ENCODE results near the gene ISX.
"Not testable (repeated sequence)": the region's sequence is repeated elsewhere in the genome, so short reads cannot be mapped to it uniquely, and the experiment has no call there.

The ISX gene

GRCh38 chr22:35039625-35040024, 26.3 kb upstream of the ISX start:
- H3K4me3 ChIP-seq (ENCODE audit: low read length) = no peak overlapping the region
- no peak overlapping the region for H3K27ac ChIP-seq (ENCODE audit: low read depth, low read length)
- H3K4me1 ChIP-seq (ENCODE audit: control insufficient read depth, insufficient read depth, low read length) = no peaks in the 10 kb centered on the region
- H3K27me3 ChIP-seq (ENCODE audit: control insufficient read depth, insufficient read depth, low read length) = no peaks in the 10 kb centered on the region
- H3K36me3 ChIP-seq (ENCODE audit: control insufficient read depth, insufficient read depth, low read length) = no peaks in the 10 kb centered on the region
- no peak overlapping the region for H3K9ac ChIP-seq (ENCODE audit: low read length)

GRCh38 chr22:35043252-35043933, 22.6 kb upstream of the ISX start:
- H3K27me3 ChIP-seq (ENCODE audit: control insufficient read depth, insufficient read depth, low read length) = no peaks in the 10 kb centered on the region
- H3K4me3 ChIP-seq (ENCODE audit: low read length) = no peak overlapping the region
- H3K9ac ChIP-seq (ENCODE audit: low read length) = no peak overlapping the region
- no peaks in the 10 kb centered on the region for H3K36me3 ChIP-seq (ENCODE audit: control insufficient read depth, insufficient read depth, low read length)
- no peaks in the 10 kb centered on the region for H3K4me1 ChIP-seq (ENCODE audit: control insufficient read depth, insufficient read depth, low read length)
- no peak overlapping the region for H3K27ac ChIP-seq (ENCODE audit: low read depth, low read length)

- no peaks in the 10 kb centered on the region for H3K4me1 ChIP-seq (ENCODE audit: control insufficient read depth, insufficient read depth, low read length)
- H3K27ac ChIP-seq (ENCODE audit: low read depth, low read length) = no peak overlapping the region
- H3K36me3 ChIP-seq (ENCODE audit: control insufficient read depth, insufficient read depth, low read length) = no peaks in the 10 kb centered on the region
- no peak overlapping the region for H3K4me3 ChIP-seq (ENCODE audit: low read length)
- H3K27me3 ChIP-seq (ENCODE audit: control insufficient read depth, insufficient read depth, low read length) = no peaks in the 10 kb centered on the region
- no peak overlapping the region for H3K9ac ChIP-seq (ENCODE audit: low read length)
Measured at GRCh38 chr22:35043934-35044319, 22.0 kb upstream of the ISX start.

GRCh38 chr22:35044607-35045390, 21.2 kb upstream of the ISX start:
- no peak overlapping the region for H3K9ac ChIP-seq (ENCODE audit: low read length)
- H3K4me3 ChIP-seq (ENCODE audit: low read length) = no peak overlapping the region

GRCh38 chr22:35045451-35045850, 20.5 kb upstream of the ISX start:
- no peak overlapping the region for H3K9ac ChIP-seq (ENCODE audit: low read length)
- H3K4me3 ChIP-seq (ENCODE audit: low read length) = no peak overlapping the region
- no peaks in the 10 kb centered on the region for H3K27me3 ChIP-seq (ENCODE audit: control insufficient read depth, insufficient read depth, low read length)
- no peak overlapping the region for H3K27ac ChIP-seq (ENCODE audit: low read depth, low read length)
- H3K36me3 ChIP-seq (ENCODE audit: control insufficient read depth, insufficient read depth, low read length) = no peaks in the 10 kb centered on the region
- H3K4me1 ChIP-seq (ENCODE audit: control insufficient read depth, insufficient read depth, low read length) = no peaks in the 10 kb centered on the region

More at GRCh38 chr22:35044607-35045390, 21.2 kb upstream of the ISX start:
- H3K36me3 ChIP-seq (ENCODE audit: control insufficient read depth, insufficient read depth, low read length) = no peaks in the 10 kb centered on the region
- H3K27ac ChIP-seq (ENCODE audit: low read depth, low read length) = no peak overlapping the region
- no peaks in the 10 kb centered on the region for H3K27me3 ChIP-seq (ENCODE audit: control insufficient read depth, insufficient read depth, low read length)
- no peaks in the 10 kb centered on the region for H3K4me1 ChIP-seq (ENCODE audit: control insufficient read depth, insufficient read depth, low read length)

- Histone ChIP-seq H3K4me1 (ENCODE audit: control insufficient read depth, insufficient read depth, low read length) (no peaks in the 10 kb centered on the region), H3K4me3 (ENCODE audit: low read length) (no peak overlapping the region), H3K36me3 (ENCODE audit: control insufficient read depth, insufficient read depth, low read length) (no peaks in the 10 kb centered on the region), H3K9ac (ENCODE audit: low read length) (no peak overlapping the region), H3K27me3 (ENCODE audit: control insufficient read depth, insufficient read depth, low read length) (no peaks in the 10 kb centered on the region), H3K27ac (ENCODE audit: low read depth, low read length) (no peak overlapping the region)
Measured at GRCh38 chr22:35046744-35047462, 19.1 kb upstream of the ISX start.

GRCh38 chr22:35050038-35050437, 15.9 kb upstream of the ISX start:
- not testable (repeated sequence) for H3K27me3 ChIP-seq (ENCODE audit: control insufficient read depth, insufficient read depth, low read length); H3K9ac ChIP-seq (ENCODE audit: low read length); H3K36me3 ChIP-seq (ENCODE audit: control insufficient read depth, insufficient read depth, low read length); H3K27ac ChIP-seq (ENCODE audit: low read depth, low read length); H3K4me1 ChIP-seq (ENCODE audit: control insufficient read depth, insufficient read depth, low read length); H3K4me3 ChIP-seq (ENCODE audit: low read length)

GRCh38 chr22:35051013-35051535, 14.9 kb upstream of the ISX start:
- Histone ChIP-seq H3K4me1 (ENCODE audit: control insufficient read depth, insufficient read depth, low read length) (no peaks in the 10 kb centered on the region), H3K27me3 (ENCODE audit: control insufficient read depth, insufficient read depth, low read length) (no peaks in the 10 kb centered on the region), H3K9ac (ENCODE audit: low read length) (no peak overlapping the region), H3K36me3 (ENCODE audit: control insufficient read depth, insufficient read depth, low read length) (no peaks in the 10 kb centered on the region), H3K27ac (ENCODE audit: low read depth, low read length) (no peak overlapping the region), H3K4me3 (ENCODE audit: low read length) (no peak overlapping the region)

GRCh38 chr22:35051791-35052190, 14.2 kb upstream of the ISX start:
- Histone ChIP-seq H3K36me3 (ENCODE audit: control insufficient read depth, insufficient read depth, low read length) (no peaks in the 10 kb centered on the region), H3K4me3 (ENCODE audit: low read length) (no peak overlapping the region), H3K9ac (ENCODE audit: low read length) (no peak overlapping the region), H3K4me1 (ENCODE audit: control insufficient read depth, insufficient read depth, low read length) (no peaks in the 10 kb centered on the region), H3K27me3 (ENCODE audit: control insufficient read depth, insufficient read depth, low read length) (no peaks in the 10 kb centered on the region), H3K27ac (ENCODE audit: low read depth, low read length) (no peak overlapping the region)

- Histone ChIP-seq H3K4me1 (ENCODE audit: control insufficient read depth, insufficient read depth, low read length) (no peaks in the 10 kb centered on the region), H3K9ac (ENCODE audit: low read length) (no peak overlapping the region), H3K27me3 (ENCODE audit: control insufficient read depth, insufficient read depth, low read length) (no peaks in the 10 kb centered on the region), H3K4me3 (ENCODE audit: low read length) (no peak overlapping the region), H3K36me3 (ENCODE audit: control insufficient read depth, insufficient read depth, low read length) (no peaks in the 10 kb centered on the region), H3K27ac (ENCODE audit: low read depth, low read length) (no peak overlapping the region)
Measured at GRCh38 chr22:35053060-35053835, 12.7 kb upstream of the ISX start.

- Histone ChIP-seq H3K36me3 (ENCODE audit: control insufficient read depth, insufficient read depth, low read length) (no peaks in the 10 kb centered on the region), H3K27me3 (ENCODE audit: control insufficient read depth, insufficient read depth, low read length) (no peaks in the 10 kb centered on the region), H3K4me1 (ENCODE audit: control insufficient read depth, insufficient read depth, low read length) (no peaks in the 10 kb centered on the region), H3K4me3 (ENCODE audit: low read length) (no peak overlapping the region), H3K27ac (ENCODE audit: low read depth, low read length) (no peak overlapping the region), H3K9ac (ENCODE audit: low read length) (no peak overlapping the region)
Measured at GRCh38 chr22:35054064-35054463, 11.9 kb upstream of the ISX start.

- H3K4me3 ChIP-seq (ENCODE audit: low read length) = no peak overlapping the region
- no peaks in the 10 kb centered on the region for H3K36me3 ChIP-seq (ENCODE audit: control insufficient read depth, insufficient read depth, low read length)
- H3K27me3 ChIP-seq (ENCODE audit: control insufficient read depth, insufficient read depth, low read length) = no peaks in the 10 kb centered on the region
- H3K4me1 ChIP-seq (ENCODE audit: control insufficient read depth, insufficient read depth, low read length) = no peaks in the 10 kb centered on the region
- no peak overlapping the region for H3K9ac ChIP-seq (ENCODE audit: low read length)
- H3K27ac ChIP-seq (ENCODE audit: low read depth, low read length) = no peak overlapping the region
Measured at GRCh38 chr22:35056486-35056885, 9.5 kb upstream of the ISX start.

Measured in rectal smooth muscle tissue (tissue), 1 donor.